ENCODE data around the gene RERE. TPM values are rescaled to one million over a fixed set of nuclear protein-coding genes. Genes with fewer than 3 reads are reported as not detected.
A peak's percentile ranks its signal among the peaks of the same experiment; 100 is the strongest.

The RERE gene
- total RNA-seq, 1 experiment from 2014 or later = 40.6 TPM

- CTCF ChIA-PET = interaction anchor here (0.7 to 10.3 kb wide), 2 partner anchors 16 to 280 kb away, joined by 3 to 103 read pairs; no protein-coding TSS in a partner anchor
- Histone ChIP-seq H3K9me3 (ENCODE audit: control insufficient read depth in 1 of 2, insufficient read depth in 1 of 2, low read depth in 1 of 2, low read length in 2 of 2) (no peaks in the 10 kb centered on the region), H3K27me3 (ENCODE audit: insufficient read depth, low read length) (no peaks in the 10 kb centered on the region), H3K27ac (ENCODE audit: low read depth, low read length) (0 out of 2 replicates have a peak overlapping the region, but pooled peaks have one; percentile 16), H3K4me2 (ENCODE audit: low read length) (no peak overlapping the region), H3K36me3 (ENCODE audit: control insufficient read depth in 1 of 2, insufficient read depth in 2 of 2, low read length in 2 of 2) (peaks cover 93 to 96% of the 10 kb centered on the region in 2 experiments), H3K4me1 (ENCODE audit: control insufficient read depth in 1 of 2, insufficient read depth in 2 of 2, low read length in 2 of 2) (peaks cover 0 to 37% of the 10 kb centered on the region in 2 experiments; a peak in 2 of 4 replicates), H3K9ac (ENCODE audit: low read length) (no peak overlapping the region), H4K20me1 (ENCODE audit: insufficient read depth) (peaks cover 80% of the 10 kb centered on the region), H3K79me2 (ENCODE audit: insufficient read depth, low read length) (peaks cover 98% of the 10 kb centered on the region), H3K9me2 (ENCODE audit: insufficient read depth) (no peaks in the 10 kb centered on the region), H2AFZ (ENCODE audit: low read depth, low read length, poor library complexity, severe bottlenecking) (no peak overlapping the region), H3K4me3 (replicated peaks in 1 of 2; ENCODE audit: low read depth in 1 of 2, low read length in 2 of 2) (no peak overlapping the region)
- peak; percentile 38 for TF ChIP-seq POLR2AphosphoS5 (IDR thresholded peaks at IDR 0.05; ENCODE audit: low read depth, low read length)
- no peak for TF ChIP-seq SRF (IDR thresholded peaks at IDR 0.05; ENCODE audit: low read depth)
- no peak for TF ChIP-seq RAD21 (IDR thresholded peaks at IDR 0.05; ENCODE audit: low read depth)
- no peak for TF ChIP-seq FOSL1 (IDR thresholded peaks at IDR 0.05; ENCODE audit: low read depth)
- 0 out of 2 replicates have a peak, but pooled peaks have one; percentile 13 for TF ChIP-seq JUND (IDR thresholded peaks at IDR 0.05)
- TF ChIP-seq ELF1 (IDR thresholded peaks at IDR 0.05; ENCODE audit: borderline replicate concordance, low read depth) = no peak
- no TSS peak for BruUV-seq (replicated peaks)
- RAD21 ChIA-PET (ENCODE audit: low non-redundant PET in 1 of 2, low total read pairs in 2 of 2, uncharacterized antibody in 2 of 2, unreplicated experiment in 2 of 2) = no interaction called here
- intact Hi-C loops (cut with micrococcal nuclease) = no loop called here
- ATAC-seq (no peak), DNase-seq (ENCODE audit: low read depth, low spot score) (no peak)
- POLR2A ChIA-PET = interaction anchor here (1.1 kb wide), 1 partner anchor 49 kb away, joined by 4 read pairs; the partner anchor contains the start of gene RERE
These were observed 48.8 kb upstream of the RERE start for GRCh38 chr1:8866173-8866791.

- Histone ChIP-seq H3K79me2 (ENCODE audit: insufficient read depth, low read length) (peaks cover 93% of the 10 kb centered on the region), H4K20me1 (ENCODE audit: insufficient read depth) (peaks cover 75% of the 10 kb centered on the region)
These were observed 47.4 kb upstream of the RERE start for GRCh38 chr1:8864713-8865344.

More at GRCh38 chr1:8864713-8865344, 47.4 kb upstream of the RERE start:
- intact Hi-C loops (cut with micrococcal nuclease) = no loop called here
- H3K27ac ChIP-seq (ENCODE audit: low read depth, low read length) = peak overlapping the region; percentile 16; the same call in 1 of the 2 replicates
- no peaks in the 10 kb centered on the region for H3K9me2 ChIP-seq (ENCODE audit: insufficient read depth)
- H2AFZ ChIP-seq (ENCODE audit: low read depth, low read length, poor library complexity, severe bottlenecking) = no peak overlapping the region
- RAD21 ChIA-PET (ENCODE audit: low non-redundant PET in 1 of 2, low total read pairs in 2 of 2, uncharacterized antibody in 2 of 2, unreplicated experiment in 2 of 2) = no interaction called here
- DNase-seq (ENCODE audit: low read depth, low spot score) = no peak
- H3K4me2 ChIP-seq (ENCODE audit: low read length) = no peak overlapping the region
- CTCF ChIA-PET = interaction anchor here (10.3 kb wide), 1 partner anchor 14 kb away, joined by 103 read pairs; no protein-coding TSS in a partner anchor
- peaks cover 0 to 36% of the 10 kb centered on the region in 2 experiments; a peak in 2 of 4 replicates for H3K4me1 ChIP-seq (ENCODE audit: control insufficient read depth in 1 of 2, insufficient read depth in 2 of 2, low read length in 2 of 2)
- no TSS peak for BruUV-seq (replicated peaks)
- peaks cover 86 to 94% of the 10 kb centered on the region in 2 experiments for H3K36me3 ChIP-seq (ENCODE audit: control insufficient read depth in 1 of 2, insufficient read depth in 2 of 2, low read length in 2 of 2)
- no peak for ATAC-seq
- TF ChIP-seq POLR2AphosphoS5 (IDR thresholded peaks at IDR 0.05; ENCODE audit: low read depth, low read length) (peak; percentile 14; the same call in 1 of the 2 replicates), FOSL1 (IDR thresholded peaks at IDR 0.05; ENCODE audit: low read depth) (no peak), SIN3A (IDR thresholded peaks at IDR 0.05; ENCODE audit: low read depth) (no peak), MAX (IDR thresholded peaks at IDR 0.05) (0 out of 2 replicates have a peak, but pooled peaks have one; percentile 16)
- H3K9me3 ChIP-seq (ENCODE audit: control insufficient read depth in 1 of 2, insufficient read depth in 1 of 2, low read depth in 1 of 2, low read length in 2 of 2) = no peaks in the 10 kb centered on the region
- H3K4me3 ChIP-seq (replicated peaks in 1 of 2; ENCODE audit: low read depth in 1 of 2, low read length in 2 of 2) = no peak overlapping the region
- H3K27me3 ChIP-seq (ENCODE audit: insufficient read depth, low read length) = no peaks in the 10 kb centered on the region
- no peak overlapping the region for H3K9ac ChIP-seq (ENCODE audit: low read length)
- POLR2A ChIA-PET = interaction anchor here (1.7 kb wide), 1 partner anchor 9 kb away, joined by 5 read pairs; no protein-coding TSS in a partner anchor
